Kidney (tissue), 14 donors: ENCODE results near the gene ANKRD17. TPM values are rescaled to one million over a fixed set of nuclear protein-coding genes. Genes with fewer than 3 reads are reported as not detected.
A peak's percentile ranks its signal among the peaks of the same experiment; 100 is the strongest.

Experiments
- DNase-seq, 5 donors: peaks; one replicate each; pipeline ENCODE4 v3.0.0-alpha.2; 2013 to 2020
- FAIRE-seq: peaks from 2 replicates; lab custom pipeline; 2012; peaks lifted over from hg19 to GRCh38; lab: Jason Lieb, UNC
- H3K27ac ChIP-seq, 2 donors: one replicate each; pipeline ENCODE4 v1.7.0; 2013; ENCODE audit warnings: low read depth in 2 of 2, low read length in 2 of 2, inconsistent platforms in 1 of 2
- H3K27me3 ChIP-seq: one replicate; pipeline ENCODE4 v1.7.1; 2013; ENCODE audit warnings: low read length, inconsistent platforms; ENCODE audit not compliant: control insufficient read depth, insufficient read depth
- H3K36me3 ChIP-seq, 3 donors: one replicate each; pipeline versions ENCODE4 v1.7.0 to v1.7.1; 2013; ENCODE audit warnings: low read length in 3 of 3, control low read depth in 1 of 3, inconsistent platforms in 1 of 3; ENCODE audit not compliant: insufficient read depth in 3 of 3, control insufficient read depth in 2 of 3
- H3K4me1 ChIP-seq, 3 donors: one replicate each; pipeline versions ENCODE4 v1.7.0 to v1.7.1; 2013; ENCODE audit warnings: low read length in 3 of 3, inconsistent platforms in 1 of 3, low read depth in 1 of 3; ENCODE audit not compliant: control insufficient read depth in 2 of 3, insufficient read depth in 2 of 3
- H3K4me3 ChIP-seq, 3 donors: one replicate each; pipeline versions ENCODE4 v1.7.0 to v1.8.1; 2013; ENCODE audit warnings: low read length in 3 of 3, control low read depth in 1 of 3, inconsistent platforms in 1 of 3
- H3K9ac ChIP-seq, 3 donors: one replicate each; pipeline versions ENCODE4 v1.7.0 to v1.7.1; 2013; ENCODE audit warnings: low read length in 3 of 3, control low read depth in 1 of 3, inconsistent platforms in 1 of 3
- H3K9me3 ChIP-seq, 3 donors: one replicate each; pipeline versions ENCODE4 v1.7.0 to v1.7.1; 2013; ENCODE audit warnings: low read length in 3 of 3, control low read depth in 1 of 3, inconsistent platforms in 1 of 3; ENCODE audit not compliant: control insufficient read depth in 2 of 3, insufficient read depth in 1 of 3
- intact Hi-C: fragments of 100-400 bp; cut with DNase I; formaldehyde crosslinking; loops from one replicate; pipeline ENCODE4 v1.11.1; 2022
- polyA plus RNA-seq: library from polyadenylated mRNA; stranded (reverse); fragments of 350-450 nt; fragmentation: Illumina TruSeq; extraction: RNeasy Lipid Tissue Mini Kit (QIAGEN cat#74804); gene quantifications from one replicate; pipeline ENCODE4 v1.2.3, GENCODE V29; 2014; ENCODE audit warnings: low read depth, low replicate concordance; ENCODE audit not compliant: insufficient read depth
- total RNA-seq: library from RNA; stranded (reverse); fragmentation: NEBNext Ultra II Directional; extraction: Animal tissue kit (Norgen Biotek cat#: 25700); gene quantifications from one replicate; pipeline ENCODE4 v1.2.1, GENCODE V29; 2021
- TF ChIP-seq, protein P1 (sequence below): IDR thresholded peaks from 3 replicates; pipeline ENCODE4 v1.5.1; 2012; ENCODE audit warnings: mild to moderate bottlenecking, moderate library complexity, borderline replicate concordance; ENCODE audit not compliant: insufficient read depth; ENCODE audit errors: extremely low read depth
- donor health status: control.
- donor health status: control.
- donor health status: control.
- donor health status: control.
- donor health status: control.
- donor health status: DM: yes; HTN: yes; CAD: no.
- donor health status: Normal renal cell carcinoma (clear cell type).

Gene ANKRD17
- total and polyA plus RNA-seq, 2 donors from 2014 or later = 13.3 to 67.7 TPM

DNA sequence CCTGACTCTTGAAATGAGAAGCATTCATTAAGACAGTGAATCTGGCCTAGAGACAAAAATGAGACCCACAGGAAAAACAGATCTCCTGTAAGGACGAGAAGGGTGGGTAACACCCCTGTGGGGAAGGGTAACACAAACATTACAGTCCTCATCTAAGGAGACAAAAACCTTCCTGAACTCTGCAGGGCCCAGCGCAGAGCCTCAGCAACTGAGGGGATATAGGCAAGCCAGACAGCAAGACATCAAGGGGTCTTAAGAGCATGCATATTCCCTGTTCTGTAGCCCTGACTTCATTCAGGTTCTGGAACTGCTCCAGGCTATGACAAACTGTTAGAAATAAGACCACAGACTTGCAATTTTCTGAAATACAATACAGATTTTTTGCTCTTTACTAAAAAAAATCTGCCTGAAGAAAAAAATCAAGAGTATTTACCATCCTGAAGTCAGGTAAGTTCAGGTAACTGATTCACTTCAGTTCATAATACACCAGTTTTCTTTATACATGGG, 204.6 kb downstream of the ANKRD17 start:
- H3K4me3 ChIP-seq = no peak overlapping the region
- no peaks in the 10 kb centered on the region for H3K4me1 ChIP-seq
- H3K9ac ChIP-seq = no peak overlapping the region
- H3K36me3 ChIP-seq = peaks cover 3 to 31% (median 14%) of the 10 kb centered on the region in 3 donors
- H3K27ac ChIP-seq = no peak overlapping the region
- TF ChIP-seq, protein P1, sequence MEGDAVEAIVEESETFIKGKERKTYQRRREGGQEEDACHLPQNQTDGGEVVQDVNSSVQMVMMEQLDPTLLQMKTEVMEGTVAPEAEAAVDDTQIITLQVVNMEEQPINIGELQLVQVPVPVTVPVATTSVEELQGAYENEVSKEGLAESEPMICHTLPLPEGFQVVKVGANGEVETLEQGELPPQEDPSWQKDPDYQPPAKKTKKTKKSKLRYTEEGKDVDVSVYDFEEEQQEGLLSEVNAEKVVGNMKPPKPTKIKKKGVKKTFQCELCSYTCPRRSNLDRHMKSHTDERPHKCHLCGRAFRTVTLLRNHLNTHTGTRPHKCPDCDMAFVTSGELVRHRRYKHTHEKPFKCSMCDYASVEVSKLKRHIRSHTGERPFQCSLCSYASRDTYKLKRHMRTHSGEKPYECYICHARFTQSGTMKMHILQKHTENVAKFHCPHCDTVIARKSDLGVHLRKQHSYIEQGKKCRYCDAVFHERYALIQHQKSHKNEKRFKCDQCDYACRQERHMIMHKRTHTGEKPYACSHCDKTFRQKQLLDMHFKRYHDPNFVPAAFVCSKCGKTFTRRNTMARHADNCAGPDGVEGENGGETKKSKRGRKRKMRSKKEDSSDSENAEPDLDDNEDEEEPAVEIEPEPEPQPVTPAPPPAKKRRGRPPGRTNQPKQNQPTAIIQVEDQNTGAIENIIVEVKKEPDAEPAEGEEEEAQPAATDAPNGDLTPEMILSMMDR = no peak
- no peak for DNase-seq
- intact Hi-C loops = no loop called here
- H3K27me3 ChIP-seq = no peaks in the 10 kb centered on the region
- H3K9me3 ChIP-seq = no peaks in the 10 kb centered on the region
- no peak for FAIRE-seq

DNA sequence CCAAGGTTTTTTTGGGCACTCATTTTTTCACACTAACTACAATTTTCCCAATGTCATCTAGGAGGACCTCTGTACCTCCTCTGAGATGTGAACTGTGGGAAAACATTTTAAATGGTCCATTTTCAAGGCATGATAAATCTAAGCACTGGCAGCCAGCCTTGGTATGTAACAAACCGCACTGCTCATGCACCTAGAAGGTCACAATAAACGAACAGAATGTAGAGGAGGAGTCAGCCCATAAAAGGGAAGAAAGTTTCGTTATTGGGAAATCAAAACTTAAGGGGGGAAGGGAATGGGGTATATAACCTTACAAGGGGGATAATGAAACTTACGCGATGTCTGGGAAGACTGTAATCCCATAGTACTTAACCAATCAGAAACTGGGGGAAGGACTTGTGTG, 205.5 kb downstream of the ANKRD17 start:
- intact Hi-C loops = no loop called here

DNA sequence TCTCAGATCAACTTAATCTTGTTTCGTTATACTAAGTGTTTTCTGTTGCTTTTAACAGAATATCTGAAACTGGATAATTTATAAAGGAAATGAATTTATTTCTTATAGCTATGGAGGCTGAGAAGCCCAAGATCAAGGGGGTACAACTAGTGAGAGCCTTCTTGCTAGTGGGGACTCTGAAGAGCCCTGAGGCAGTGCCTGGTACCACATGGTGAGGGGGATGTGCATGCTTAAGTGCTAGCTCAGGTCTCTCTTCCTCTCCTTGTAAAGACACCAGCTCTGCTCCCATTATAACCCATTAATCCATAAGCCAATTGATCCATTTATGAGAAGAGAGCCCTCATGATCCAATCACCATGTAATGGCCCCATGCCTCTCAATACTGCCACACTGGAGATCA, 207.0 kb downstream of the ANKRD17 start:
- DNase-seq = no peak
- H3K4me1 ChIP-seq = no peaks in the 10 kb centered on the region
- no peak overlapping the region for H3K9ac ChIP-seq
- H3K27ac ChIP-seq = no peak overlapping the region
- H3K9me3 ChIP-seq = no peaks in the 10 kb centered on the region
- no peaks in the 10 kb centered on the region for H3K27me3 ChIP-seq
- H3K36me3 ChIP-seq = peaks cover 0 to 16% (median 4%) of the 10 kb centered on the region in 3 donors
- intact Hi-C loops = no loop called here
- TF ChIP-seq, protein P1 = no peak
- H3K4me3 ChIP-seq = no peak overlapping the region
- no peak for FAIRE-seq

More for the DNA sequence above, 205.5 kb downstream of the ANKRD17 start:
- H3K9me3 ChIP-seq = no peaks in the 10 kb centered on the region
- H3K27me3 ChIP-seq = no peaks in the 10 kb centered on the region
- TF ChIP-seq, protein P1 = no peak
- no peak for FAIRE-seq
- DNase-seq = peak in 2 of 5 donors; percentile 5 to 34
- H3K4me3 ChIP-seq = no peak overlapping the region
- peaks cover 0 to 21% (median 6%) of the 10 kb centered on the region in 3 donors for H3K36me3 ChIP-seq
- H3K9ac ChIP-seq = no peak overlapping the region
- no peak overlapping the region for H3K27ac ChIP-seq
- H3K4me1 ChIP-seq = no peaks in the 10 kb centered on the region

DNA sequence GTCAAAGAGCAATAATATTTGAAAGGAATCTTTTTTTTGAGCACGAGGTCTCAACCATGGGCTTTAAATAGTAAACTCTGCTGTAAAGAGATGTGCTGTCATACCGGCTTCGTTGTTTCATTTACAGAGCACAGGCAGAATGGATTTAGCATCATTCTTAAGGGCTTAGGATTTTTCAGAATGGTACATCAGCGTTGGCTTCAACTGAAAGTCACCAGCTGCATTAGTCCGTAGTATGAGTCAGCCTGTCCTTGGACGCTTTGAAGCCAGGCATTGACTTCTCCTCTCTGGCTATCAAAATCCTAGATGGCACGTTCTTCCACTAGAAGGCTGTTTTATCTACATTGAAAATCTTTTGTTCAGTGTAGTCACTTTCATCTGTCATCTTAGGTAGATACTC, 212.7 kb downstream of the ANKRD17 start:
- H3K9ac ChIP-seq = no peak overlapping the region
- intact Hi-C loops = no loop called here
- H3K27ac ChIP-seq = no peak overlapping the region
- no peak overlapping the region for H3K4me3 ChIP-seq
- H3K4me1 ChIP-seq = no peaks in the 10 kb centered on the region
- no peaks in the 10 kb centered on the region for H3K27me3 ChIP-seq
- DNase-seq (no peak), FAIRE-seq (no peak)
- TF ChIP-seq, protein P1 = no peak
- H3K36me3 ChIP-seq = no peaks in the 10 kb centered on the region
- H3K9me3 ChIP-seq = peaks cover 0 to 4% (median 0%) of the 10 kb centered on the region in 3 donors
